Stimulated activated CD4-positive, alpha-beta T cell treated with anti-CD3 and anti-CD28 coated beads, Interleukin-1b, Interleukin-23, amount 100 ng/mL, for 4 hours (primary cell): Measurements from ENCODE around the gene SAMM50.
"Not testable (repeated sequence)": the region's sequence is repeated elsewhere in the genome, so short reads cannot be mapped to it uniquely, and the experiment has no call there.

Experiments
- DNase-seq, 2 donors: peaks; one replicate each; pipeline ENCODE4 v3.0.0-alpha.2; 2020; ENCODE audit warnings: low read depth in 2 of 2

Gene SAMM50

GRCh38 chr22:44000123-44000522, 44.9 kb downstream of the SAMM50 start:
- no peak for DNase-seq

GRCh38 chr22:44001521-44001920, 46.3 kb downstream of the SAMM50 start:
- no peak for DNase-seq

GRCh38 chr22:44002324-44002723, 47.1 kb downstream of the SAMM50 start:
- no peak for DNase-seq

- no peak for DNase-seq
Measured at GRCh38 chr22:44002997-44003396, 47.8 kb downstream of the SAMM50 start.

- no peak for DNase-seq
Measured at GRCh38 chr22:44003405-44004103, 48.3 kb downstream of the SAMM50 start.

- DNase-seq, result no peak
Measured at GRCh38 chr22:44004104-44004460, 48.8 kb downstream of the SAMM50 start.

- DNase-seq, result no peak
Measured at GRCh38 chr22:44005524-44005923, 50.3 kb downstream of the SAMM50 start.

GRCh38 chr22:44012162-44012561, 56.9 kb downstream of the SAMM50 start:
- DNase-seq, result no peak

- DNase-seq, result no peak
Measured at GRCh38 chr22:44012591-44012990, 57.3 kb downstream of the SAMM50 start.

- DNase-seq, result no peak
Measured at GRCh38 chr22:44014241-44014640, 59.0 kb downstream of the SAMM50 start.

- not testable (repeated sequence) for DNase-seq
Measured at GRCh38 chr22:44016586-44016985, 61.3 kb downstream of the SAMM50 start.

- DNase-seq, result no peak
Measured at GRCh38 chr22:44018594-44018993, 63.4 kb downstream of the SAMM50 start.

GRCh38 chr22:44019416-44019815, 64.2 kb downstream of the SAMM50 start:
- no peak for DNase-seq

- DNase-seq, result no peak
Measured at GRCh38 chr22:44019846-44020245, 64.6 kb downstream of the SAMM50 start.

- no peak for DNase-seq
Measured at GRCh38 chr22:44020981-44021380, 65.7 kb downstream of the SAMM50 start.

GRCh38 chr22:44023404-44024287, 68.4 kb downstream of the SAMM50 start:
- peak; percentile 5 to 17 for DNase-seq

GRCh38 chr22:44024288-44024921, 69.2 kb downstream of the SAMM50 start, which contains the start of gene PARVB:
PARVB (plus strand) TSS chr22:44024302; CDS start chr22:44024340, 38 bp downstream.
- no peak for DNase-seq

- no peak for DNase-seq
Measured at GRCh38 chr22:44025171-44026065, 70.2 kb downstream of the SAMM50 start.

GRCh38 chr22:44026066-44026629, 70.9 kb downstream of the SAMM50 start:
- DNase-seq, result no peak

- DNase-seq, result peak; percentile 25 to 34
Measured at GRCh38 chr22:44026630-44027511, 71.6 kb downstream of the SAMM50 start.
